GM12872 (cell line): ENCODE results near the gene GLO1.

ENCODE experiments used
- TF ChIP-seq, protein P1 (sequence below): IDR thresholded peaks from 3 replicates; pipeline ENCODE4 v1.5.1; 2011; ENCODE audit warnings: low read depth, mild to moderate bottlenecking, low read length, moderate library complexity; ENCODE audit not compliant: insufficient read depth

Gene GLO1

DNA sequence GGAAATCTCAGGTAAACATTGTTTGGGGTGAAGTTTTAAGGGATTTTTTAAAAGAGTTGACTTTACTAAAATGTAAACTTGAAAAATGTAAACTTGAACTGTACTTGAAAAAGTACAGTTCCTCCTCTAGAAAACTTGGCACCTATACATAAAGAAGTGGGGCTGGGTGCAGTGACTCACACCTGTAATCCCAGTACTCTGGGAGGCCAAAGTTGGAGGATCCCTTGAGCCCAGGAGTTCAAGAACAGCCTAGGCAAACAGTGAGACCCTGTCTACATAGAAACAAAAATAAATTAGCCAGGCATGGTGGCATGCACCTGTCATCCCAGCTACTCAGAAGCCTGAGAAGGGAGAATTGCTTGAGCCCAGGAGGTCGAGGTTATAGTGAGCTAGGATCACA, 70.5 kb downstream of the GLO1 start:
- TF ChIP-seq, protein P1, sequence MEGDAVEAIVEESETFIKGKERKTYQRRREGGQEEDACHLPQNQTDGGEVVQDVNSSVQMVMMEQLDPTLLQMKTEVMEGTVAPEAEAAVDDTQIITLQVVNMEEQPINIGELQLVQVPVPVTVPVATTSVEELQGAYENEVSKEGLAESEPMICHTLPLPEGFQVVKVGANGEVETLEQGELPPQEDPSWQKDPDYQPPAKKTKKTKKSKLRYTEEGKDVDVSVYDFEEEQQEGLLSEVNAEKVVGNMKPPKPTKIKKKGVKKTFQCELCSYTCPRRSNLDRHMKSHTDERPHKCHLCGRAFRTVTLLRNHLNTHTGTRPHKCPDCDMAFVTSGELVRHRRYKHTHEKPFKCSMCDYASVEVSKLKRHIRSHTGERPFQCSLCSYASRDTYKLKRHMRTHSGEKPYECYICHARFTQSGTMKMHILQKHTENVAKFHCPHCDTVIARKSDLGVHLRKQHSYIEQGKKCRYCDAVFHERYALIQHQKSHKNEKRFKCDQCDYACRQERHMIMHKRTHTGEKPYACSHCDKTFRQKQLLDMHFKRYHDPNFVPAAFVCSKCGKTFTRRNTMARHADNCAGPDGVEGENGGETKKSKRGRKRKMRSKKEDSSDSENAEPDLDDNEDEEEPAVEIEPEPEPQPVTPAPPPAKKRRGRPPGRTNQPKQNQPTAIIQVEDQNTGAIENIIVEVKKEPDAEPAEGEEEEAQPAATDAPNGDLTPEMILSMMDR, result no peak

DNA sequence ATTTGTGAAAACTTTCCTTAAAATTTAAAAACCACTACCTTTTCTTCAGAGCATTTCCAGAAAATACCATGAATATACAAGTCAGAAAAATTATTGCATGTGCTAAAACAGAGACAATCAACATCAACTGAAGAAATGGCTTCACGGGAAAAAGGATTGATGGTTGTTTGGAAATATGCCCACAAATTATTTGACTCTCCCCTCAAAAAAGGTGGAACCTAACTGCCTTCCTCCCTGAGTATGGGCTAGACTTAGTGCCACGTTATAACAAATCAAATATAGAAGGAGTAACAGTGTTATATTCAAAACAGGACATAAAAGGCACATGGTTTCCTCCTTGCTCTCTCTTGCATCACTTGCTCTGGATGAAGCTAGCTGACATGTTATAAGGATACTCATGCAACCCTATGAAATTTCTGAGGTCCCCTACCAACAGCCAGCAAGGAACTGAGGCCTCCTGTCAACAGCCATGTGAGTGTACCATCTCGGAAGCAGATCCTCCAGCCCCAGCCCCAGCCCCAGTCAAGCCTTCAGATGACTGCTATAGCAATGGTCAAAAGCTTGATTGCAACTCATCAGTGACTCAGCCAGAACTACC, 71.7 kb downstream of the GLO1 start:
- TF ChIP-seq, protein P1, result no peak
